GM18951 (cell line): ENCODE data around the gene MAML3.

ENCODE experiments used
- POLR2A ChIP-seq: IDR thresholded peaks from 4 replicates; pipeline ENCODE4 v1.6.1; 2011; ENCODE audit warnings: mild to moderate bottlenecking; ENCODE audit not compliant: insufficient read length, insufficient read depth; ENCODE audit errors: extremely low read depth
- in situ Hi-C: fragments of 300-500 bp; cut with MboI; formaldehyde crosslinking; loops from one replicate; pipeline ENCODE4 v1.12.0; 2022; ENCODE audit warnings: low sequenced_read_pairs, mixed read lengths, inconsistent platforms; ENCODE audit not compliant: unreplicated experiment

The MAML3 gene

GRCh38 chr4:139934057-139934707 lies 219.8 kb downstream of the MAML3 start:
- in situ Hi-C loops: no loop called here

DNA sequence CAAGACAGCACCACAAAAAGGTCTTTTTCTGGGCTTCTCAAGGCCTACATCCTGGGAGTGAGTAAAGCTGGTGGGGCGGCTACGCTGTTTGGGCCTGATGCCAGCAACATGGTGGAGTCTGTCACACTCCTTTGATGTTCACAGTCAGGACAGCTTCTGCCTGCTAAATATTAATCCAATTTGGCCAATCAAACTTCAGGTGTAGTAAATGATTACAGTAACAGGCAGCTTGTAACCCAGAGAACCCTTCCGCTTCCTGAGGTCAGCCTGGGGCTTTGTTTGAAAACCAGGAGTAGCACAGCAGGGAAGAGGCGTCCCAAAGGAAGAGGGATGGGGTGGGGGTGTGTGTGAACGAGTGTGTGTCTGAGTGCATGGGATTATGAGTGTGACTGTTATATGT lies 220.4 kb downstream of the MAML3 start:
- no peak for TF ChIP-seq POLR2A
- in situ Hi-C loops: no loop called here

More at GRCh38 chr4:139934057-139934707, 219.8 kb downstream of the MAML3 start:
- no peak for TF ChIP-seq POLR2A

DNA sequence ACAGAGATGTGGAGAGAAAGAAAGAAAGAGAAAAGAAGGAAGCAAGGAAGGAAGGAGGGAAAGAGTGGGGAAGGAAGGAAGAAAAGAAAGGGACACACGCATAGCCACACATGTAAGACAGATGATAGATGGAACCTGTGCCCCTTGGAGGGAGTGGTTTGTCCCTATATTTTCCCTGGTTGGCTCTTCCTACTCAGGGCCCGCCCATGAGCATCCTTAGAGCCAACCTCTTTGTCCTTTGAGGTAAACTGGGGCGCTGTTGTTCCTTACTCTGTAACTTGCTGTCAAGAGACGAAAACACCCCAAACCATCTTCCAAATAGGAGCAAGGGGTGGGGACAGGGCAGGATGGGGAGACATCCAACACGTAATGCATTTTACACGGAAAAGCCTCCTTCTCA lies 220.9 kb downstream of the MAML3 start:
- in situ Hi-C loops: no loop called here
- no peak for TF ChIP-seq POLR2A

DNA sequence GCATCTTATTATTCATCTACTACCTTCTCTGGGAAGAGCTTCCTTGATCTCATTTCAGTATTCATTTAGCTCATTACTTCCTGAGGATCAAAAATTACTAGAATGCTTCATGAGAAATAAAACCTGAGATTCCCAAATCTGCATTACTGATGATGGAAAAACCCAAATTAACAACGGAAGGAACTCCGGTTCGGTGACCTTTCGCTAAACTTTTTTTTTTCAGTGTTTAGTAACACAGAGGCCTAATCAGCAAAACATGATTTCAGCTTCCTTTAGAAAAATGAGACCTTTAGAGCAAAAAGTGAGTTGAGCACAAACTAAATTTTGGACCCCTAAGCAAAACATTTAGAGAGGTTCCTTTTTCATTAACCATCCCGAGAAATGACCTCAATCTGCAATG lies 229.2 kb downstream of the MAML3 start:
- in situ Hi-C loops: no loop called here

DNA sequence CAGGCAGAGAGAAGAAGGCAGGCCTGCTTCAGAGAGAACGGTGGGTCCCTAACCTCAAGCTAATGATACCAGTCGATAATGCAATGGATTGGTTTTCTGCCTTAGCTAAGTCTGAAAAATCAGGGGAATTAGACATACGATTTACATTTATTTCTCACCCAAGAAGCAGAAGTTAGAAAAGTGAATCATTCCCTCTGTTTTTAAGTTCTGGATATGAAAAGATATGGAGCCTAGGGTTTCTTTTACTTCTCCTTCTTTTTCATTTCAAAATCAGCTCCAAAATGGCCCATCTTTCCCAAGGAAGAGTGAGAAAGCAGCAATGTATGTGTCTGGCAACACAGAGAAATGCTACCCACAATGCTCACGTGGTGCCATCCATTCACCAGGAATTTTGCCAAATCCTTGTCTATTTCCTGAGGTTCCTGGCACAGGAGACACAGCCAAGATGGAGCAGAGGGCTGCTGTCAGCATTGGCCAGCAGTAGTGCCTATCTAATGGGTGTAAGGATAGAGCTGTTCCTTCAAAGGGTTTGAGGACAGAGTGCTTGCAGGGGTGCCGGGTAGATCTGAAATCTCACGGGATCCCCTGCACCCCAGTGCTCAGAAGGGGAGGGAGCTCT lies 231.5 kb downstream of the MAML3 start:
- no peak for TF ChIP-seq POLR2A
- in situ Hi-C loops: no loop called here

More for the DNA sequence above, 229.2 kb downstream of the MAML3 start:
- no peak for TF ChIP-seq POLR2A

- no peak for TF ChIP-seq POLR2A
- in situ Hi-C loops: no loop called here
Measured at GRCh38 chr4:139921429-139922184, 232.4 kb downstream of the MAML3 start.

DNA sequence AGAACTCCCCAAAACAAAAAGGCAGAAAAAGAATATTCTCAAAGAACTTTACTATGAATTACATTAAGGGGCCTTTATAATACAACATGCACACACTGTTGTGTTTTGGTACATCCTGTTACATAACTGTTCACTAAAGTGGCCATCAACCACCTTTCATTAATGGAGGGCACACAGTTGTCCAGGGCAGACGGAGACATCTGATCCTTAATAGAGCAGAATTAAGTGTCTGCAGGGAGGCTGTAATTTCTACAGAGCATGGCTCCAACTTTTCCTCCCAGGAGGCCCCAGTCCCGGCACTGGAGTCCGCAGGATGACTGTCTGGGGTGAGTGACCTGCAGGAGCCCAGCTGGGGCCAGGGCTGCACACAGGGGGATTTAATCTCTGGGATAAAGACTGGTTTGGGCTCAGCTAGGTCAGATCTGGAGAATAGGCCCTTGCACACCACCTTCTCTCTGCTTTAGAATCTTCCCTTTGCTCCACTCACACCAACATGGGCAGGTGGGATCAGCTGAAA lies 233.4 kb downstream of the MAML3 start:
- no peak for TF ChIP-seq POLR2A
- in situ Hi-C loops: no loop called here

DNA sequence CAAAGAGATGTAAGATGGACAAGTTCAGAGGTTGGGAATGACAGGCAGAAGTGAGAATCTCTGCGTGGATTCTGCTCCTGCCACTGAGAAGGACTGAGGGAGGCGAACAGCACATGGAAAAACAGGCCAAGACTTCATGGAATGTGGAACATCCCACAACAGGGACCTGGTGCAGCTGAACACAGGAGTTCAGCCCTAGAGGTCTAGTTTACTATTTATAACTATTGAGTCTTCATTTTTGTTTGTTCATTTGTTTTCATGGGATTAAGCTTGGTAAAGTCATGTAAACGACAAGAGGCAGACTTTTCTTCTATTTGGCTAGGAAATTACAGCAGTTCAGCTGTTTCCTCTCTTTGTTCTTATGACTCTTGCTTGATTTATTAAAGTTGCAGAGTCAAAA lies 234.5 kb downstream of the MAML3 start:
- TF ChIP-seq POLR2A: no peak
- in situ Hi-C loops: no loop called here

DNA sequence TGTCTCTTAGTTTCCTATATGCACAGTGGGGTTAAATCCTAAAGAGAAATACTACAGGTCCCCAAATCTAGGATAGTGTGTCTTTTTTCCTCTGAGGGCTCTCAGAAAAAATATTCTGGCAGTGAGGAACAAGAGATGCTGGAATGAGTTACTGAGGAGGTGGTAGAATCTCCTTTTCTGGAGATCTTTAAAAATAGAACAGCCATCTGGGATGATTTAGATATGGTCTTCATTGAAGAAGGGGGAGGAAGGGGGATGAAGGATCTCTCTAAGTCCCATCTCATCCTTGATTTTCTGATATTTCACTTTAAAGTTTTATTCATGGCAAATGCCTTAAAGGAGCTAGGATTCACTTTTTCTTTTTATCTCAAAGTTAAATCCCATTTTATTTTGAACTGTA lies 235.0 kb downstream of the MAML3 start:
- in situ Hi-C loops: no loop called here
- no peak for TF ChIP-seq POLR2A

DNA sequence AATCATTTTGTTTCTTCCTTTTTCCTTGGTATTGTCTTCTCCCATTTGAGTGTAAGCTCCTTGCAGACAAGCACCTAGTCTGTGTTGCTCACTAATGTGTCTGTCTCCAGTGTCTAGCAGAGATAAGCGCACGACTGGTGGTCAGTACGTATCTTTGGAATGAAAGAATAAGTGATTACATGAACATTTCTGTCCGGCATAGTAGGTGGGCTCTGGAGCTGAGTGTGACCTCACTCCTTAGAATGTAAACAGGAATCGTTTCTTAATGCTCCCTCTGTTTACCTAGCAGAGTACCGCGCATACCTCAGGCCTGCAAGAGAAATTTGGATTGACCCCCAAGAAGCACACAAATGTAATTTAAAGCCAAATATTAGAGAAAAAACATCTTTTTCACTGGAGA lies 235.4 kb downstream of the MAML3 start:
- in situ Hi-C loops: no loop called here
- no peak for TF ChIP-seq POLR2A

DNA sequence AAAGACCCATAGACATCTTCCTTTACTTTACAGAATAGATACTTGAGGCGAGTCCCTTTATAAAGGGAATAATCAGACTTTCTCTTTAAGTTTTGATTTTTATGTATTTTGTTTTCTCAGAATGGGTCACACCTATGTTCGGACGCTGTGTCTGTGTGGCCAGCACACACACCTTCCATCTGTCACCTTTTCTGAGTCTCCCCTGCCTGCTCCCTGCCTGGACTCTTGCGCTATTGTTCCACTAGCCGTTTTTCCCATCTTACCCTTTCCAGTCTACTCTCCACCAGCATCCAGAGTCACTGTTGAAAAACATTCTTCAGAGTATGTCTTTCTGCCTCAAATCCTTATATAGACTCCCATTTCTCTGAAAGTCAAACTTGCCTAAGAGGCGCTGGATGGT lies 236.1 kb downstream of the MAML3 start:
- no peak for TF ChIP-seq POLR2A
- in situ Hi-C loops: no loop called here

- TF ChIP-seq POLR2A: no peak
Measured at GRCh38 chr4:139916041-139916440, 237.9 kb downstream of the MAML3 start.

DNA sequence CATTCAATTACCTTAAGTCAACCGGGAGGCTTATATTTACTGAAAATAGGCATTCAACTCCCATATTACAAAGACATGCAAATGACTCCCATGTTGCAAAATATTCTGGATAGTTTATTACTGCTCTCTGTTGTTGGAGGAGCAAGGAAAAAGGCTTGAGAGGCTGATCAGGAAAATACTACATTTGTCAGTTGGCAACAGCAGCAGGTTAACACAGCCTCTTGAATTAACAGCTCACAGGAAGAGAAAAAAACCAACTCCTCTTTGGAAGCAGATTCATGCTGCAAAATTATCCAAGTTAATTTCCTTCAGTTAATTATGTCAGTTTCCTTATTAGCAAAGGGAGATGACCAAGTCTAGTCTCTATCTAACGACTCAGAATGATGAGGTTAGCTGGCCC lies 238.9 kb downstream of the MAML3 start:
- TF ChIP-seq POLR2A: no peak
- in situ Hi-C loops: no loop called here

More at GRCh38 chr4:139916041-139916440, 237.9 kb downstream of the MAML3 start:
- in situ Hi-C loops: no loop called here

- in situ Hi-C loops: no loop called here
- no peak for TF ChIP-seq POLR2A
Measured at GRCh38 chr4:139913995-139914598, 239.9 kb downstream of the MAML3 start.
